HG03571 (cell line): ENCODE results near the gene PNMA6E.

Experiments used
- ATAC-seq: cut with Tn5 transposase; IDR thresholded peaks from one replicate; pipeline ENCODE4 v1.9.1; 2021; ENCODE audit not compliant: unreplicated experiment

Gene PNMA6E

DNA sequence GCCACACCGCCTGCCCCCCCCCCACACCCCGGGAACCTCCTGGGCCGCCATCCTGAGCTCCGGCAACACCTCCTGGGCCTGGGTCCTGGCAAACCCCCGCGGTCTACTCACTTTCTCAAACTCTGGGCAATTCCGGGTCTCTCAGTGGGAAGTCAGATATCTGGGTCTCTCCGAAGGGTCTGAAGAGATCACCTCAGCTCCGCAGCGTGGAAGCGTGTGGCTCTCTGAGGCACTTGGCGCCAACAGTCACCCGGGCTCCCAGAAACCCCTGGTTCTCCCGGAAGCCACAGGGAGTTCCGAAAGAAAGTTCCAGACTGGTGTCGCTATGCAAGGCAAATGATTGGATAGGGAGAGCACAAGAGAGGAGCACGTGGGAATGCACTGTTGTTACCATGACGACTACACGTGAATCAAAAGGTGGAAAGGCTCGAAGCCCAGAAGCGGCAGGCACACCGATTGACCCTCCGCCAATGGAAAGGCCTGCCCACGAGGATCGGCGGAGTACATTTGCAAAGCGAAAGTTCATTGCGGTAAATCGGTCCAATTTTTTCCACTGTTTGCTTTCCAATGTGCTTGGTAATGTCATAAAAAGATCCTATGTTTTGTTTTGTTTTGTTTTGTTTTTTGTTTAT, at the start of gene PNMA6E:
TSS of gene PNMA6E (minus strand) at position 218 of the 632 bp plus-strand sequence. CDS start 2,501 bp downstream, outside the sequence.
- ATAC-seq, result no peak

DNA sequence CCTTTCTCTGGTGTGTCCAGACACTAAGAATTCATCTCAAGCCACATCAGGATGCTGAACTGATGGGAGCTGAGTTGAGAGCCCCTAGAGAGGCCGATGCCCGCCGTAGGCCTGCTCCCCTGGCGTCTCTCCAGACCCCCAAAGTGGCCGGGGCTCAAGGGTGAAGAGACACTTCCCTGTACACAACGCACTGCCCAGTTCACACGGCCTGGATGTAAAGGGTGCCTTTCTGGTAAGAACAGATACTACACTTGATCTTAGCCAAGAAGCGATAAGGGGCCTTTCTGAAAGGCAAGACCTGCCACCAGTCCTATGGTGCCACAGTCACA, 49.8 kb upstream of the PNMA6E start:
- ATAC-seq, result no peak

DNA sequence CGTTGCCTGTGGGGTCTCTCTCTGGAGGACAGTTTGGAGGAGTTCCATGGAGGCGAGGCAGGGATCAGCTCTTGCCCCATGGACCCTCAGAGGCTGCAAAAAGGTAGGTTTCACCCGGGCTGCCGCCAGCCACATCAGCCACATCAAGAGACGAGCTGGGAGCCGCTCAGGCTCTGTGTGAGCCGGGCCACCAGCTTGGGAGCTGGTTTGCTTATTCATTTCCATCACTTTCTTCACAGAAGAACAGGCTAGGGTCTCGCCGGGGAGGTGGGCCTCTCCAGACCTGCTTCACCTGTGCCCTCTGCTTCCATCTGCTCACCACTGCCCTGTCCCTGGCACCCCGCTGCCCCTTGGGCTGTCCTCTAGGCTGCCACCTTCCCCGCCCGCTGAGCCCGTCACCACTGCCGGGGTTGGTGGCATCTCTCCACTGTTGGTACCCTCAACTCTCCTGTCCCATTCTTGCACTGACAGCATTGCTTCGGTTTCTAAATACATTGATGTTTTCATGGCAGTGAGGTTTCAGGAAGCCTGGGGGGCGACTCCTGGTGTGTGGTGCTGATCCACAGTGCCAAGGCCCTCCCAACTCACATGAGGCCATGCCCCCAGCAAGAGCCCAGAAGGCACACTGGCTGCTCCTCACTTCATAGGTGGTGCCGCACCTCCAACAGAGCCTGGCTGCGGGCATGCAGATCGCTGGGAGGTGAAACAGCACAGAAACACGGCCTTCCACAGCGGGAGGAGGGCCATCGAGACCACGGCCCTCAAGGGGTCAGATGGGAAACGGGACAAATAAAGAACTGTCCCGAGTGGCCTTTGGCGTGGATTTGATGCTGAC, 49.2 kb upstream of the PNMA6E start:
- ATAC-seq, result no peak

GRCh38 chrX:153449368-153450113, 48.4 kb upstream of the PNMA6E start:
- ATAC-seq, result no peak

DNA sequence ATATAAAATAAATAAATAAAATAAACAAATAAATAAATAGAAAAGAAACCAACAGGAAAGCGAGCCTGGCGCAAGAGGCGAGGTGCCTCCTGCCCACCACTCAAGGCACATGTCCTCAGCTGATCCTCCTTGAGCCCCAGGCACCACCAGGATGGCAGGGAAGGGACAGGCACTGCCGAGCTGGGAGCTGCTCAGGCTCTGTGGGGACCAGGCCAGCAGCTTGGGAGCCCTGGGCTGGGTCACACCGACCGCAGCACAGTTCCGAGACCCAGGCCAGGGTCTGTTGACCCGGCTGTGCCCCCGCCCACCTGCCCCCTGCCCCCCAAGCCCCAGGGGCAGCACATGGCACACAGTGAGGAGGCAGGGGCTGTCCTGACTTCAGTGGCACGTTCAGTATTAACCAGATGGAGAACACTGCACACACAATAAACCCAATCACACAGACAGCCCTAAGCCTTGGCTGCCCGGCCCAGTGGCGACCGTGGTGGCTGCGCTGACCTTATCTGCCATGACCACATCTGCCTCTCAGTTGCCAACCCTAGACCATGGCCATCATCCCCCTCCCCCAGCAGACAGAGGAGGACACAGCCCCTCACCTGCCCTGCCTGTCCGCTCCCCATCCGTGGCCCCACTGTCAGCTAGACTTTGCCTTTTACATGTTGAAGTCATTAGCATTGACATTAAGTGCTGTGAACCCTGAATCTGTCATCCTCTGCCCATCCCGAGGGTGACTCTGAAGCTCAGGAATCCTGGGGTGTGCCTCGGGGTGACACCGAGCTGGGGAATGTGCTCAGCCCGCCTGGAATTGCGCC, 47.6 kb upstream of the PNMA6E start:
- no peak for ATAC-seq

GRCh38 chrX:153447581-153447960, 46.4 kb upstream of the PNMA6E start:
- no peak for ATAC-seq

DNA sequence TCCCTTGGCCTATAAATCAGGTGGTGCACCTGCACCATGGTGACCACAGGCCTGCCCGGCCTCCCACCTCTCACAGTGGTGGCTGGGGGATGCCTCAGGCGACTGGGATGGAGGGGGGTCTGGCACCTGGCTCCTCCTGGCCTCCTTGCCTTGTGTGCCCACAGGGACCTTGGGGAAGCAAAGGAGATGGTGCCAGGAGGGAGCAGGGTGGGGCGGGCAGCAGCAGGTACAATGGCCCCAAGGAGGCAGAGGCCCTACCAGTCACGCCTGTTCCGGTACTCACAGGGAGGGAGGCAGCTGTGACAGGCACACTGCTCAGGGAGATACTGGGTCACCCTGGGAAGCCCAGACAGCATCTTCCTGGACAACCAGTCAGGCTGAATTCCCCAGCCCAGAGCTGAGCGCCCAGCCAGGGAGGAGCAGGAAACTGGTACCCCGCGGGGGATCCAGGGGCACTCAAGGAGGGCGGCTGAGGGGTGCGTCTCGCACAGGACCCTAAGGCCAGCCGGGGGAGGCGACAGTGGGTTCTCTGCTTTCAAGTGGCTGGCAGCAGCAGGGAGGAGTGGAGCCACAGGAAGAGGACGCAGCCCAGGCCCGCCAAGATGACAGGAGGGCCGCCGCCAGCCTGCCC, 45.9 kb upstream of the PNMA6E start:
- ATAC-seq, result no peak

GRCh38 chrX:153446636-153446936, 45.4 kb upstream of the PNMA6E start:
- ATAC-seq, result no peak

GRCh38 chrX:153445856-153446635, 44.9 kb upstream of the PNMA6E start, which contains the start of gene TREX2:
TREX2 (minus strand) TSS chrX:153446056; CDS start chrX:153445430, 626 bp downstream.
- no peak for ATAC-seq

- no peak for ATAC-seq
Observed at GRCh38 chrX:153445106-153445855, 44.1 kb upstream of the PNMA6E start.

GRCh38 chrX:153444333-153445011, 43.3 kb upstream of the PNMA6E start:
- no peak for ATAC-seq

- no peak for ATAC-seq
Observed at GRCh38 chrX:153443476-153444332, 42.6 kb upstream of the PNMA6E start.

DNA sequence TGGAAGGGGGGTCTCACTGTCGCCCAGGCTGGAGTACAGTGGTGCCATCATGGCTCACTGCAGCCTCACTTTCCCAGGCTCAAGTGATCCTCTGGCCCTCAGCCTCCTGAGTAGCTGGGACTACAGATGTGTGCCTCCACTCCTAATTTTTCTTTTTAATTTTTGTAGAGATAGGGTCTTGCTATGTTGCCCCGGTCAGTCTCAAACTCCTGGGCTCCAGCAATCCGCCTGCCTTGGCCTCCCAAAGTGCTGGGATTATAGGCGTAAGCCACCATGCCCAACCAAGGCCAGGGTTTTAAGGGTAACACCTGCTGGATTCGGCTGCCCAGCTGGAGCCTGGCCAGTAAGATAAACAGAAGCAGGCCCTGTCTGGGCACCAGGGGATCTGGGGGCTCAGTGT, 41.3 kb upstream of the PNMA6E start:
- no peak for ATAC-seq

GRCh38 chrX:153441981-153442380, 40.8 kb upstream of the PNMA6E start:
- no peak for ATAC-seq

- ATAC-seq, result no peak
Observed at GRCh38 chrX:153441296-153441695, 40.1 kb upstream of the PNMA6E start.

DNA sequence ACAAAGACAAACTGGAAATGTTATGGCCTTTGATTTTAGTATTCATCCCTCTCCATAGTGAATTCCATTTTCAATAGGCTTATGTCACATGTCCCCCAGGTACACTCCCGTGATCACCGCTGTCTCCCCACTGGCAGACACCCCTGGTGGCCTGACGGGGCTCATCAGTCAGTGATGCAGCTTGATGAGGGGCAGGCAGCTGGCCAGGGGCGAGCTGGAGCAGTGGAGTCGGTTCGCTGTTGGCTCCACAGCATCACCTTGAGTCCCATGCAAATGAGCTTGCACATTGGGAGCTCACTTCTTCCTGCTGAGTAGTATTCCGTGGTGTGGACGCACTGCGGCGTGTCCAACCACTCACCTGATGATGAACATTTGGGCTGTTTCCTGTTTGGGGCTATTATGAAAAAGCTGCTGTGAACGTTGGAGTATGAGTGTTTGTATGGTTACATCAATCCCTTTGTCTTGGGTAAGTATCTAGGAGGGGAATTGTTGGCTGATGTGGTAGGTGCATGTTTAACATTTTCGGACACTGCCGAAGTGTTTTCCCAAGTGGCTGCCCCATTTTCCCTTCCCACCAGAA, 39.5 kb upstream of the PNMA6E start:
- no peak for ATAC-seq

GRCh38 chrX:153439977-153440376, 38.8 kb upstream of the PNMA6E start:
- ATAC-seq, result no peak
